HL-60/S4 treated with phorbol 12-myristate 13-acetate at 8.2 ng/mL for 4 days and 3 days (cell line): Measurements from ENCODE around the gene MICU1.
"Not testable (repeated sequence)": the region's sequence is repeated elsewhere in the genome, so short reads cannot be mapped to it uniquely, and the experiment has no call there.

ENCODE experiments used
- in situ Hi-C: fragments of 300-500 bp; cut with MboI; formaldehyde crosslinking; loops from 2 replicates; pipeline ENCODE4 v1.15.0; 2022; ENCODE audit warnings: low sequenced_read_pairs

The MICU1 gene

GRCh38 chr10:72395581-72395980 lies 230.3 kb downstream of the MICU1 start:
- in situ Hi-C loops, result not testable (repeated sequence)

- in situ Hi-C loops, result no loop called here
Measured at GRCh38 chr10:72392571-72392970, 233.3 kb downstream of the MICU1 start.

- in situ Hi-C loops, result no loop called here
Measured at GRCh38 chr10:72390764-72391163, 235.1 kb downstream of the MICU1 start.

GRCh38 chr10:72389716-72390115 lies 236.2 kb downstream of the MICU1 start:
- in situ Hi-C loops, result no loop called here

- in situ Hi-C loops, result no loop called here
Measured at GRCh38 chr10:72389014-72389413, 236.9 kb downstream of the MICU1 start.

- in situ Hi-C loops, result no loop called here
Measured at GRCh38 chr10:72388062-72388461, 237.8 kb downstream of the MICU1 start.

GRCh38 chr10:72386916-72387586 lies 238.8 kb downstream of the MICU1 start:
- in situ Hi-C loops, result no loop called here

- in situ Hi-C loops, result no loop called here
Measured at GRCh38 chr10:72385724-72386123, 240.2 kb downstream of the MICU1 start.

- in situ Hi-C loops, result not testable (repeated sequence)
Measured at GRCh38 chr10:72384982-72385381, 240.9 kb downstream of the MICU1 start.

GRCh38 chr10:72379776-72380175 lies 246.1 kb downstream of the MICU1 start:
- in situ Hi-C loops, result no loop called here

GRCh38 chr10:72379062-72379461 lies 246.8 kb downstream of the MICU1 start:
- in situ Hi-C loops, result no loop called here

- in situ Hi-C loops, result no loop called here
Measured at GRCh38 chr10:72375585-72375984, 250.3 kb downstream of the MICU1 start.

- in situ Hi-C loops, result no loop called here
Measured at GRCh38 chr10:72375173-72375572, 250.7 kb downstream of the MICU1 start.

GRCh38 chr10:72370201-72370722 lies 255.6 kb downstream of the MICU1 start:
- in situ Hi-C loops, result no loop called here

- in situ Hi-C loops, result loop anchor here (10.0 kb wide), 1 partner anchor 467 kb away; no protein-coding TSS in a partner anchor
Measured at GRCh38 chr10:72367301-72367960, 258.4 kb downstream of the MICU1 start.

- in situ Hi-C loops, result loop anchor here (10.0 kb wide), 1 partner anchor 470 kb away; no protein-coding TSS in a partner anchor
Measured at GRCh38 chr10:72365106-72365895, 260.6 kb downstream of the MICU1 start.

GRCh38 chr10:72364239-72364777 lies 261.6 kb downstream of the MICU1 start:
- in situ Hi-C loops, result loop anchor here (10.0 kb wide), 1 partner anchor 470 kb away; no protein-coding TSS in a partner anchor

- in situ Hi-C loops, result no loop called here
Measured at GRCh38 chr10:72356987-72357386, 268.9 kb downstream of the MICU1 start.

- in situ Hi-C loops, result no loop called here
Measured at GRCh38 chr10:72356115-72356514, 269.8 kb downstream of the MICU1 start.

- in situ Hi-C loops, result no loop called here
Measured at GRCh38 chr10:72355214-72355555, 270.7 kb downstream of the MICU1 start.
